Measurements from ENCODE around the gene OR2AK2. TPM values are rescaled to one million over a fixed set of nuclear protein-coding genes. Genes with fewer than 3 reads are reported as not detected.

OR2AK2 gene
- total and polyA plus RNA-seq, 9 of the 15 experiments (the other 6 are each of a cell fraction or from before 2014, with no cell fraction given): 0.10 TPM; not detected in 8

DNA sequence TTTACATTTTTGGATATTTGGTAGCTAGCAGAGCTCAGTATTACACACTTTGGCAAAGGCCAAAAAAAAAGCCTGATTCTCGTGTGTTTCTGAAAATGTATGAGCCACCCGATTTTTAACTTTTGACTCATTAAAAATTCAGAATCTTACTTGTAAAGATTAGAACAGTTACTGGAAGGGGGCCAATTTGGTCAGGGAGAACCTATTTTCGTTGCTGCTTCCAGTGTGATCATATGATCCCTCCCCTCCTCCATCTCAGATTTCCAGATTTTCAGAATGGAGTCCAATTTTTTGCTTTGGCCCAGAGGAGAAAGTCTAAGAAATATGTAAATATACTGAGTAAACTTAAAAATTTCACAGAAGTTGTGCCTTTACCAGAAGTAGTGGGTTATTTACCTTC is 3.2 kb upstream of the OR2AK2 start (continued):
- TF ChIP-seq, protein P1, sequence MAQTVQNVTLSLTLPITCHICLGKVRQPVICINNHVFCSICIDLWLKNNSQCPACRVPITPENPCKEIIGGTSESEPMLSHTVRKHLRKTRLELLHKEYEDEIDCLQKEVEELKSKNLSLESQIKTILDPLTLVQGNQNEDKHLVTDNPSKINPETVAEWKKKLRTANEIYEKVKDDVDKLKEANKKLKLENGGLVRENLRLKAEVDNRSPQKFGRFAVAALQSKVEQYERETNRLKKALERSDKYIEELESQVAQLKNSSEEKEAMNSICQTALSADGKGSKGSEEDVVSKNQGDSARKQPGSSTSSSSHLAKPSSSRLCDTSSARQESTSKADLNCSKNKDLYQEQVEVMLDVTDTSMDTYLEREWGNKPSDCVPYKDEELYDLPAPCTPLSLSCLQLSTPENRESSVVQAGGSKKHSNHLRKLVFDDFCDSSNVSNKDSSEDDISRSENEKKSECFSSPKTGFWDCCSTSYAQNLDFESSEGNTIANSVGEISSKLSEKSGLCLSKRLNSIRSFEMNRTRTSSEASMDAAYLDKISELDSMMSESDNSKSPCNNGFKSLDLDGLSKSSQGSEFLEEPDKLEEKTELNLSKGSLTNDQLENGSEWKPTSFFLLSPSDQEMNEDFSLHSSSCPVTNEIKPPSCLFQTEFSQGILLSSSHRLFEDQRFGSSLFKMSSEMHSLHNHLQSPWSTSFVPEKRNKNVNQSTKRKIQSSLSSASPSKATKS (CRISPR knock-in tag; IDR thresholded peaks at IDR 0.05): no peak

GRCh38 chr1:247962911-247963588 is 2.0 kb upstream of the OR2AK2 start:
- intact Hi-C loops (cut with micrococcal nuclease): no loop called here
- POLR2A ChIA-PET: no interaction called here
- Histone ChIP-seq H3K4me1 (replicated peaks in 1 of 2; ENCODE audit: control insufficient read depth in 2 of 2, insufficient read depth in 2 of 2, low read length in 2 of 2) (no peaks in the 10 kb centered on the region), H3K4me2 (ENCODE audit: insufficient read depth, low read length) (no peak overlapping the region), H3K36me3 (ENCODE audit: control insufficient read depth, insufficient read depth, low read length) (no peaks in the 10 kb centered on the region), H3K9me1 (ENCODE audit: control insufficient read depth, insufficient read depth, low read length) (no peaks in the 10 kb centered on the region), H3K27me3 (ENCODE audit: control insufficient read depth in 2 of 2, insufficient read depth in 2 of 2, low read length in 2 of 2) (no peaks in the 10 kb centered on the region), H2AFZ (ENCODE audit: low read depth, low read length) (no peak overlapping the region), H3K27ac (ENCODE audit: extremely low read depth, low read depth, low read length) (no peak overlapping the region), H3K4me3 (no peak overlapping the region), H3K9me3 (replicated peaks; ENCODE audit: control insufficient read depth, insufficient read depth, low read depth, low read length) (0 out of 2 replicates have a peak, but pooled peaks cover 7% of the 10 kb centered on the region), H3K9ac (ENCODE audit: insufficient read depth in 1 of 2, low read depth in 2 of 2, low read length in 2 of 2) (no peak overlapping the region), H4K20me1 (replicated peaks; ENCODE audit: control insufficient read depth, insufficient read depth, low read length) (no peaks in the 10 kb centered on the region), H3K79me2 (ENCODE audit: control insufficient read depth, insufficient read depth, low read length) (no peaks in the 10 kb centered on the region)
- in situ Hi-C loops (cut with MboI): no loop called here
- BruUV-seq (replicated peaks): no TSS peak
- no peak for DNase-seq (ENCODE audit: extremely low read depth in 1 of 4, low spot score in 3 of 4)
- no peak for FAIRE-seq
- CTCF ChIA-PET (ENCODE audit: low intra/inter-chr PET ratio): interaction anchor here (0.5 kb wide), 1 partner anchor 590 kb away, joined by 7 read pairs; no protein-coding TSS in a partner anchor
- 3% methylated on average over 4 of the region's 4 CpGs for WGBS (ENCODE audit: insufficient coverage, low coverage, missing lambda C conversion rate)
- no peak for ATAC-seq
- no peak for TF ChIP-seq ATF4 (CRISPR knock-in tag; IDR thresholded peaks at IDR 0.05)
- TF ChIP-seq, protein P2, sequence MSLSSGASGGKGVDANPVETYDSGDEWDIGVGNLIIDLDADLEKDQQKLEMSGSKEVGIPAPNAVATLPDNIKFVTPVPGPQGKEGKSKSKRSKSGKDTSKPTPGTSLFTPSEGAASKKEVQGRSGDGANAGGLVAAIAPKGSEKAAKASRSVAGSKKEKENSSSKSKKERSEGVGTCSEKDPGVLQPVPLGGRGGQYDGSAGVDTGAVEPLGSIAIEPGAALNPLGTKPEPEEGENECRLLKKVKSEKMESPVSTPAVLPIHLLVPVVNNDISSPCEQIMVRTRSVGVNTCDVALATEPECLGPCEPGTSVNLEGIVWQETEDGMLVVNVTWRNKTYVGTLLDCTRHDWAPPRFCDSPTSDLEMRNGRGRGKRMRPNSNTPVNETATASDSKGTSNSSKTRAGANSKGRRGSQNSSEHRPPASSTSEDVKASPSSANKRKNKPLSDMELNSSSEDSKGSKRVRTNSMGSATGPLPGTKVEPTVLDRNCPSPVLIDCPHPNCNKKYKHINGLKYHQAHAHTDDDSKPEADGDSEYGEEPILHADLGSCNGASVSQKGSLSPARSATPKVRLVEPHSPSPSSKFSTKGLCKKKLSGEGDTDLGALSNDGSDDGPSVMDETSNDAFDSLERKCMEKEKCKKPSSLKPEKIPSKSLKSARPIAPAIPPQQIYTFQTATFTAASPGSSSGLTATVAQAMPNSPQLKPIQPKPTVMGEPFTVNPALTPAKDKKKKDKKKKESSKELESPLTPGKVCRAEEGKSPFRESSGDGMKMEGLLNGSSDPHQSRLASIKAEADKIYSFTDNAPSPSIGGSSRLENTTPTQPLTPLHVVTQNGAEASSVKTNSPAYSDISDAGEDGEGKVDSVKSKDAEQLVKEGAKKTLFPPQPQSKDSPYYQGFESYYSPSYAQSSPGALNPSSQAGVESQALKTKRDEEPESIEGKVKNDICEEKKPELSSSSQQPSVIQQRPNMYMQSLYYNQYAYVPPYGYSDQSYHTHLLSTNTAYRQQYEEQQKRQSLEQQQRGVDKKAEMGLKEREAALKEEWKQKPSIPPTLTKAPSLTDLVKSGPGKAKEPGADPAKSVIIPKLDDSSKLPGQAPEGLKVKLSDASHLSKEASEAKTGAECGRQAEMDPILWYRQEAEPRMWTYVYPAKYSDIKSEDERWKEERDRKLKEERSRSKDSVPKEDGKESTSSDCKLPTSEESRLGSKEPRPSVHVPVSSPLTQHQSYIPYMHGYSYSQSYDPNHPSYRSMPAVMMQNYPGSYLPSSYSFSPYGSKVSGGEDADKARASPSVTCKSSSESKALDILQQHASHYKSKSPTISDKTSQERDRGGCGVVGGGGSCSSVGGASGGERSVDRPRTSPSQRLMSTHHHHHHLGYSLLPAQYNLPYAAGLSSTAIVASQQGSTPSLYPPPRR (CRISPR knock-in tag; IDR thresholded peaks at IDR 0.05; ENCODE audit: borderline replicate concordance): no peak
- no peak for TF ChIP-seq TBP (optimal IDR thresholded peaks at IDR 0.05; ENCODE audit: low read depth, low read length)
- no peak for TF ChIP-seq RHOXF2B (CRISPR knock-in tag; conservative IDR thresholded peaks at IDR 0.05)
- no peak for TF ChIP-seq POLR3G (IDR thresholded peaks at IDR 0.05; ENCODE audit: extremely low read depth, insufficient read length, insufficient replicate concordance)

Measured in K562 (cell line).